GM19324 (cell line): ENCODE data around the gene SMARCAL1.

Experiments
- ATAC-seq: cut with Tn5 transposase; IDR thresholded peaks from one replicate; pipeline ENCODE4 v1.9.1; 2021; ENCODE audit warnings: mild to moderate bottlenecking, moderate library complexity; ENCODE audit not compliant: unreplicated experiment, low FRiP score

Gene SMARCAL1

DNA sequence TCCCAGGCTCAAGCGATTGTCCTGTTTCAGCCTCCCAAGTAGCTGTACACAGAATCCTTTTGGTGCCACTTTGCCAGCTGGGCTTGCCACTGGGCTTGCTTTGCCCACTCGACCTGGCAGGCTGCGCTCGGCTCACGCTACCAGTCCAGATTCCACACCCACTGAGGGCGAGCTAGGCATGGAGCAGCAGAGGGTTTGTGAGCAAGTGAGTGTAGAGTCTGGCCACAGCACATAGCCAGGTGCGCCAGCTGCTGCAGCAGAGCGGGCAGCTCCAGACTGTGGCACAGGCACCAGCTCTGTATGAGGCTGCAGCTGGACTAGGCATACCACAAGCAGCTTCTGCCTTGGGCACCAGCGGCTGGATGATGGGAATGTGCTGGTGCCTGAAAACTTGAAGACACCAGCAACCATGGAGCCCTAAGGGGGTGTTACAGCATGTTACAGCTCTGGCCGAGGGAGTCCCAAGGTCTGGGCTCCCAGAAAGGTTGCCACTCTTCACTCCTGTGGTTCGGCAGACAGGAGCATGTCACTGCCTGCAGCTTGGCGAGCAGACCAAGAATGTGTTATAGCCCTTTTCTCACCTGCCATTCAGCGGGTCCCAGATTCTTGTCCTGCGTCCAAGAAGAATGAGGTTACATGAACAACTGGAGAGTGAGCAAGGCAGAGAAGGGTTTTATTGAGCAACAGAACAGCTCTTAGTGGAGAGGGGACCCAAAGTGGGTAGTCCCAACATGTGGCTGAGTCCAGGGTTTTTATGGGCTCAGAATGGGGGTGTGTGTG lies 12.9 kb downstream of the SMARCAL1 start:
- no peak for ATAC-seq

- ATAC-seq = no peak
Observed at GRCh38 chr2:216426166-216426777, 14.0 kb downstream of the SMARCAL1 start.

DNA sequence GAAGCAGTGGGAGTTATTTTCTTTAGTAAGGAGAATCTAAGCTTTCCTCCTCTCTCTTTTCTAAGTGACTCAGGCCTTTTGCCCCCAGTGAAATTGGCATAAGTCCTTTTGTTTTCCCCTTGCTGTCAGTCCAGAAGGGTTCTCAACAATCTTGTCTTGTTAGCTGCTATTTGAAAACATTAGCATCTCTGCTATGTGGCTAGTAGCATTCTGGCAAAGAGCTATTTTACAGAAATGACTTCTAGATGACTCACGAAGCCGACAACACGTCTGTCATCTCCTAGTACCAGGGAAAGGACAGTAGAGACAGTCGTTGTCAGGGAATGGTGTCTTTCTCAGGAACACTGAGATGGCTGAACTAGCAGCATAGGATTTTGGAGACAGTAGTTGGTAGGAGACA lies 14.7 kb downstream of the SMARCAL1 start:
- no peak for ATAC-seq

- no peak for ATAC-seq
Observed at GRCh38 chr2:216428618-216429350, 16.5 kb downstream of the SMARCAL1 start.

- no peak for ATAC-seq
Observed at GRCh38 chr2:216429428-216429827, 17.1 kb downstream of the SMARCAL1 start.

- ATAC-seq = no peak
Observed at GRCh38 chr2:216430811-216431530, 18.7 kb downstream of the SMARCAL1 start.

- ATAC-seq = no peak
Observed at GRCh38 chr2:216431531-216431856, 19.2 kb downstream of the SMARCAL1 start.

- ATAC-seq = no peak
Observed at GRCh38 chr2:216436383-216436782, 24.1 kb downstream of the SMARCAL1 start.

DNA sequence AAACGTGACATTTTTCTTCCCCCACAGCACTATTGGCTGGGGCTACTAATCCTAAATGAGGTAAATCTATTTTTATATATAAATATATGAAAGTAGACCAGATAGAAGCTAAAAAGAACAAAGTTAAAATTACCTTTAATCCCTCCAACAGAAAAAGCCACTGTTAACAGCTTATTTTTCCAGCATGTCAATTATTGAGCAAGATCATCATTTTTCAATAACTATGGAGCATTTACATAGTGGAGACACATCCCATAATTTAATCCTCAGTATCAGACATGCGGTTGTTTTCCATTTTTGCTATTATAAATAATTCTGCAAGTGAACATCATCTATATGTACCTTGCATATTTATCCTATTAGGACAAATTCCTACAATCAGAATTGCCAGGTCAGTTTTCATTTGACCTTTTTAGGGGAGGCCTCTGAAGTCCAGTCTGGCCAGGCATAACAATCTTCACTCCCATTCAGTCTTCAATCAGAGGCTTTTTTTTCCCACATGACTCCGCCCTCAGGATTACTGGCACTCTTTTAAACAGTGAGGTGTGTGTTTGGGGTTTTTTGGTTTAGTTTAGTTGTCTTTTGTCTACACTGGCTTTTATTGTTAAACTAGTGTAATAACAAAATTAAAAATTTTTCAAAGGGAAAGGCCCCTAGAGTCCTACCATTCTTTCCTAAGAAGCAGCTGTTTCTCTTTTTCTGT lies 29.2 kb downstream of the SMARCAL1 start:
- no peak for ATAC-seq

- ATAC-seq = no peak
Observed at GRCh38 chr2:216445501-216445900, 33.2 kb downstream of the SMARCAL1 start.

DNA sequence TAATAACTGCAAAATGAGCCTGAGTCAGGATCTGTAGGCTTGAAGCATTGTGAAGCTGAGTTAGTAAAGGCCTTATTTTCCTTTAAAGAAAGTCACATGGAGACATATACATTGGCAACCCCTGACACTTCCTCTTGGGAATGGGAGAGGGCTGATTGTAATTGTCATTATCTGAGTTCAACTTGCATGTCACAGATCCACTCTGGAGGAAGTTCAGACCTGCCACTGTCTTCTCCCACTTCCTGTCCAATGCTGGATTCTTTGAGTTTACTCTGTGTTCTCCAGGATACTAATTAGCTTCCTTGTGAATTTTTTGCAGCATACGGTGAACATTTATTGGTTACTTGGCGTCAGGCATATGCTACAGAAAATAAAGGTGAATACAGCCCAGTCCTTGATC lies 34.1 kb downstream of the SMARCAL1 start:
- ATAC-seq = no peak

GRCh38 chr2:216447293-216447692 lies 35.0 kb downstream of the SMARCAL1 start:
- ATAC-seq = no peak

DNA sequence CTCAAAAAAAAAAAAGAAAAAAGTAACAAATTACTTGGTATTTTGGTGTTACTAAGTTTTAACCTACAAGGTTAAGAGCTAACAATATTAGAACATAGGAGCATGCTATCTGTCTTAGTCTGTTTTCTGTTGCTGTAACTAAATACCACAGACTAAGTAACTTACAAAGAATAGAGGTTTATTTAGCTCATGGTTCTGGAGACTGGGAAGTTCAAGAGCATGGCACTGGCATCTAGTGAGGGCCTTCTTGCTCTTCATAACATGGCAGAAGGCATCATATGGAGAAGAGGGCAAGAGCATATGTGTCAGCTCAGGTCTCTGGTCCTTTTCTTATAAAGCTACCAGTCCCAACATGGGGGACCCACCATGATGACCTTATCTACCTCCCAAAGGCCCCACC lies 36.5 kb downstream of the SMARCAL1 start:
- ATAC-seq = no peak

DNA sequence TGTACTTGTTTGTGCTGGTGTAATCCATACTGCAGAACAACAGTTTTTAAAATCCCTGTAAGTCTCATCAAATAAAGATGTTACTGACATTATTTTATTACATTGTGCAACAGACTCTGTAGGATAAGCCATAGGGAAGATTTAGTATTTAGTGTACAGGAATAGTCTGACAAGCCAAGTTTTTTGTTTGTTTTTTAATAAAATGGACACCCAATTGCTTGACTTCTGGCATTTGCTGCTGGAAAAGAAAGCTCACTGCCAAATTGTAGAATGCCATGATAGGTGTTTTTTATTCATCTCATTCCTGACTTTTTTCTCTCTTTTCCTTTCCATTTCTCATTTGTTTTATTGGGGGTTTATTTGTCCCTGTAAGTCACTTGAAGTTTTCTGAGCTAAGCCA lies 38.1 kb downstream of the SMARCAL1 start:
- no peak for ATAC-seq

GRCh38 chr2:216450784-216451183 lies 38.5 kb downstream of the SMARCAL1 start:
- ATAC-seq = no peak

- ATAC-seq = no peak
Observed at GRCh38 chr2:216453955-216454614, 41.8 kb downstream of the SMARCAL1 start.

DNA sequence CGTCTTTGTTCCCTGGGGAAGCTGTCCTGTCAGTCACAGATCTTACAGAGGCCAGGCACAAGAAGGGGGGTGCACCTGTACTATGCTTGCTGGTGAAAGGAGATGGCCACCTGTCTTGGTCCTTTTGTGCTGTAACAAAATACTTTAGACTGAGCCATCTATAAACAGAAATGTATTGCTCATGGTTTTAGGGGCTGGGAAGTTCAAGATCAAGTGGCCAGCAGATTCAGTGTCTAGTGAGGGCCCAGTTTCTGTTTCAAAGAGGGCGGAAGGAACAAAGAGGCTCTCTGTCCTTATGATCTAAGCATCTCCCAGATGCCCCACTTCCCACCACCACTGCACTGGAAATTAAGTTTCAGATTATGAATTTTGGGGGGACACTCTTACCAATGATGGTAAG lies 50.9 kb downstream of the SMARCAL1 start:
- no peak for ATAC-seq

- no peak for ATAC-seq
Observed at GRCh38 chr2:216464104-216464720, 51.9 kb downstream of the SMARCAL1 start.

DNA sequence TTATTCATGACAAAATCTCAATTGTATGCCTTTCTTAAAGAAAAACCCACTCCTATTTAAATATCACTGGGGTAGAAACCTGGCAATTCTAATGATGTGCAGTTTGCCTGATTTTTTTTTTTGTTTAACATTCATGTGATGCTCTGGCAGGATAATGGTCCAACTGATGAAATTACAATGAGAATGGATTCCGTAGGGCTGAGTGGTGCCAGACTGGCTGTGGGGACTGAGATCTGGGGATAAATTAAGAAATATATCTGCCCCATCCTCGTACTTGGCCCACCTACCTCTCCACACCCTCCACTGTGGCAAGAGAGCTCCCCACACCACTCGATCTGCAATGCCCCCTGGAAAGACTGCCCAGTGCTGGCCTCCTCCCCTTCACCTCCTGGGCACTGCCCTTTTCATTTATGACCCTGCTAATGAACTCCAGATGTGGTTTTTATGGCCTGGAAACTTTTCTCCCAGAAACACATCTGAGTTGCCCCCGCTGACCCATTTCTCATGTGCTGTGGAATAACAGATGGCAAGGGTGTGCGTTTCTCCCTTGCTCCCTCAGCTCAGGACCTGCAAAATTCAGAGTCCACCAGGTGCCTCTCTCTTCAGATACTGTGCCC lies 53.4 kb downstream of the SMARCAL1 start:
- no peak for ATAC-seq
